ENCODE measurements around the gene TSPAN16. TPM values are rescaled to one million over a fixed set of nuclear protein-coding genes. Genes with fewer than 3 reads are reported as not detected.

Gene TSPAN16, protein sequence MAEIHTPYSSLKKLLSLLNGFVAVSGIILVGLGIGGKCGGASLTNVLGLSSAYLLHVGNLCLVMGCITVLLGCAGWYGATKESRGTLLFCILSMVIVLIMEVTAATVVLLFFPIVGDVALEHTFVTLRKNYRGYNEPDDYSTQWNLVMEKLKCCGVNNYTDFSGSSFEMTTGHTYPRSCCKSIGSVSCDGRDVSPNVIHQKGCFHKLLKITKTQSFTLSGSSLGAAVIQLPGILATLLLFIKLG
- not detected in 2 replicates for total RNA-seq (ENCODE audit: low replicate concordance)
- long read RNA-seq, partial matches to known transcripts: 0 of 9 reads
- long read RNA-seq, other reads (novel, unspliced or antisense): 9 of 9 reads

DNA sequence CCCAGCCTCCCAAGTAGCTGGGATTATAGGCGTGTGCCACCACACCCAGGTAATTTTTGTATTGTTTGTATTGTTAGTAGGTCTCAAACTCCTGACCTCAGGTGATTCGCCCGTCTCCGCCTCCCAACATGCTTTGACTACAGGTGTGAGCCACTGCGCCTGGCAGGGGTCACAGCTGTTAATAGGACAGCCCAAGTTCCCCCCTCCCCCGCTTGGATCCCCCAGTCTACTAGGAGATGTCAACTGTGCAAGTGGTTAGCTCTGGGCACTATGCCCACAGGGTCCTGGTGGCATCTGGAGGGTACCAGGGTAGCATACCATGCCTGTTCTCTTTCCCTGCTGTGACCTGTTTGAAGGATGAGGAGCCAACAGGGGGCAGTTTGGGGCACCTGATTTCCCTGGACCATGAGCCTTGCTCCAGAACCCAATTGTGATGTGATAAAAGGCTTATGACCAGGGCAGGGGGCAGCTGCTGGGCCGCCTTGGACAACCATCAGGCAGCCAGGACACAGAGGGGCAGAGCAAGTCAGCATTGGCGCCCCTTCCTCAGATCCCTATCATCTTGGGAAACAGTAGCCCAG lies at the start of gene TSPAN16:
TSS of gene TSPAN16 (plus strand) at position 496 of the 581 bp plus-strand sequence. CDS start 138 bp downstream, outside the sequence.
- no peak within 1 kb of the TSS for H3K4me3 Mint-ChIP-seq
- no peak for DNase-seq (ENCODE audit: extremely low spot score, unreplicated experiment)
- no peaks in the 10 kb centered on the region for H3K36me3 Mint-ChIP-seq
- peaks cover 7% of the 10 kb centered on the region for H3K4me1 Mint-ChIP-seq (ENCODE audit: unreplicated experiment)
- H3K9me3 Mint-ChIP-seq: no peaks in the 10 kb centered on the region
- H3K27ac Mint-ChIP-seq: peak within 1 kb of the TSS; percentile 26
- H3K27me3 Mint-ChIP-seq: no peaks in the 10 kb centered on the region
- TF ChIP-seq, protein P1, sequence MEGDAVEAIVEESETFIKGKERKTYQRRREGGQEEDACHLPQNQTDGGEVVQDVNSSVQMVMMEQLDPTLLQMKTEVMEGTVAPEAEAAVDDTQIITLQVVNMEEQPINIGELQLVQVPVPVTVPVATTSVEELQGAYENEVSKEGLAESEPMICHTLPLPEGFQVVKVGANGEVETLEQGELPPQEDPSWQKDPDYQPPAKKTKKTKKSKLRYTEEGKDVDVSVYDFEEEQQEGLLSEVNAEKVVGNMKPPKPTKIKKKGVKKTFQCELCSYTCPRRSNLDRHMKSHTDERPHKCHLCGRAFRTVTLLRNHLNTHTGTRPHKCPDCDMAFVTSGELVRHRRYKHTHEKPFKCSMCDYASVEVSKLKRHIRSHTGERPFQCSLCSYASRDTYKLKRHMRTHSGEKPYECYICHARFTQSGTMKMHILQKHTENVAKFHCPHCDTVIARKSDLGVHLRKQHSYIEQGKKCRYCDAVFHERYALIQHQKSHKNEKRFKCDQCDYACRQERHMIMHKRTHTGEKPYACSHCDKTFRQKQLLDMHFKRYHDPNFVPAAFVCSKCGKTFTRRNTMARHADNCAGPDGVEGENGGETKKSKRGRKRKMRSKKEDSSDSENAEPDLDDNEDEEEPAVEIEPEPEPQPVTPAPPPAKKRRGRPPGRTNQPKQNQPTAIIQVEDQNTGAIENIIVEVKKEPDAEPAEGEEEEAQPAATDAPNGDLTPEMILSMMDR (conservative IDR thresholded peaks at IDR 0.05): no peak

DNA sequence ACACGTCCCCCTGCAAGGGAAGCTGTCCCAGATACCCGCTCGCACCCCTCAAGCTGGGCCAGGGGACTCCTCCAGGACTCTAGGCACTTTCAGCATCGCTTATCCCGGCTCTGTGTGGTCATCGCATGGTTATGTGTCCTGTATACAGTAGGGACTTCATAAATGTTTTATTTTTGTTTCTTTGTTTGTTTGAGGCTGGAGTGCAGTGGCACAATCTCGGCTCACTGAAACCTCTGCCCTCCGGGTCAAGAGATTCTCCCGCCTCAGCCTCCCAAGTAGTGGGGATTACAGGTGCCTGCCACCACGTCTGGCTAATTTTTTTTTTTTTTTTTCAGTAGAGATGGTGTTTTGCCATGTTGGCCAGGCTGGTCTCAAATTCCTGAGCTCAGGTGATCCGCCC lies 49.0 kb upstream of the TSPAN16 start:
- H3K9me3 Mint-ChIP-seq: no peaks in the 10 kb centered on the region
- H3K36me3 Mint-ChIP-seq: peaks cover 8% of the 10 kb centered on the region
- TF ChIP-seq, protein P1 (conservative IDR thresholded peaks at IDR 0.05): no peak
- H3K4me3 Mint-ChIP-seq: no peak overlapping the region
- no peaks in the 10 kb centered on the region for H3K27me3 Mint-ChIP-seq
- no peak overlapping the region for H3K27ac Mint-ChIP-seq
- peaks cover 11% of the 10 kb centered on the region for H3K4me1 Mint-ChIP-seq (ENCODE audit: unreplicated experiment)
- no peak for DNase-seq (ENCODE audit: extremely low spot score, unreplicated experiment)

DNA sequence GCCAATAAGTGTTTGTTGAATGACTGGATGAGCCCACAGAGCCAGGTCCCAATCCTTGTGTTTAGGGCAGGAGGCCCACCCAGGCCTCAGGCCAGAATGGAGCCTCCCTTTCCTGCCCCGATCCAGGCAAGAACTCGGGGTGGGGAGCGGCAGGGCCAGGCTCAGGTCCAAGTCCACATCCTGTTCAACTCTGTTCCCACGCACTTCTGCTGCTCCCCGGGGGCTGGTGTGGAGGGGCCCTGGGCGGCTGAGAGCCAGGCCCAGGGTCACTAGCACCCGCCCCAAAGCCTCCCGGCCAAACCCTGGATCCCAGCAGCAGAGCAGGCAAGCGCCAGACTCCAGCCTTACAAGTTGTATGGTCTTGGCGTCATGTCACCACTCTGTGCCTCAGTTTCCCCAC lies 48.6 kb upstream of the TSPAN16 start:
- peaks cover 8% of the 10 kb centered on the region for H3K36me3 Mint-ChIP-seq
- no peaks in the 10 kb centered on the region for H3K9me3 Mint-ChIP-seq
- TF ChIP-seq, protein P1 (conservative IDR thresholded peaks at IDR 0.05): no peak
- H3K27ac Mint-ChIP-seq: no peak overlapping the region
- H3K4me1 Mint-ChIP-seq (ENCODE audit: unreplicated experiment): peaks cover 10% of the 10 kb centered on the region
- no peak overlapping the region for H3K4me3 Mint-ChIP-seq
- H3K27me3 Mint-ChIP-seq: no peaks in the 10 kb centered on the region
- no peak for DNase-seq (ENCODE audit: extremely low spot score, unreplicated experiment)

DNA sequence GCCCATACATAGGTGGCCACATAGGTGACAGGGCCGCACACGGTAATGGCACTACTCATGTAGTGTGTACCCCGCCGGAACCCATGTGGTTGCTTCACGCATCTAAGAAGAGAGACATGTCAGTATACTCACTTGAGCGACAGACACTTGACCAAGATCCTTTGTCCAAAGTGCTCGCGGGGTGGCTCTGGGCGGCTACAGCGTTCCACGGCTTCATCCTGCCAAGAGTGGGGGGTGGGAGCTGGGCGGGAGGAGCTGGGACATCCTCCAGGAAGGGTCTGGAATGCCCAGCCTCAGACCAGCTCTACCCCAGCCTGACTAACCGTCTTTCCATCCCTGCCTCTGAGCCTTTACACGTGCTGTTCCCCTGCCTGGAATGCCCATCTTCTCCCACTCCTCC lies 48.0 kb upstream of the TSPAN16 start:
- H3K9me3 Mint-ChIP-seq: no peaks in the 10 kb centered on the region
- no peak overlapping the region for H3K27ac Mint-ChIP-seq

DNA sequence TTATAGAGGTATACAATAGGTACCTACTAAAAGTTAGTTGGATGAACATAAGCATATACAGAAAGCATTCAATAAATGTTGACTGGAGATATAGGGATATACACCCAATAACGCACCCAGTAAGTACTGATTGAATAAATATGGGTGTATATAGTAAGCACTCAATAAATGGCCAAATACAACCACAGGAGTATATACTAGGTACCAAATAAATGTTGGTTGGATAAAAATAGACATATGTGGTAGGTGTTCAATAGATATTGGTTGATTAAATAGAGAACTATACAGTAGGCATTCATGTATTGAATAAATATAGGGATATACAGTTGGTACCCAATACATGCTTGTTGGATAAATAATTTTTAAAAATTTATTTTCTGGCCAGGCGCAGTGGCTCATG lies 47.1 kb upstream of the TSPAN16 start:
- H3K9me3 Mint-ChIP-seq: no peaks in the 10 kb centered on the region
- H3K4me3 Mint-ChIP-seq: no peak overlapping the region
- DNase-seq (ENCODE audit: extremely low spot score, unreplicated experiment): no peak
- peaks cover under 1% of the 10 kb centered on the region for H3K4me1 Mint-ChIP-seq (ENCODE audit: unreplicated experiment)
- H3K27me3 Mint-ChIP-seq: no peaks in the 10 kb centered on the region
- H3K27ac Mint-ChIP-seq: no peak overlapping the region
- H3K36me3 Mint-ChIP-seq: peaks cover 8% of the 10 kb centered on the region
- TF ChIP-seq, protein P1 (conservative IDR thresholded peaks at IDR 0.05): no peak

More for the DNA sequence above, 48.0 kb upstream of the TSPAN16 start:
- Mint-ChIP-seq H3K36me3 (peaks cover 8% of the 10 kb centered on the region), H3K4me3 (no peak overlapping the region), H3K4me1 (ENCODE audit: unreplicated experiment) (peaks cover 6% of the 10 kb centered on the region), H3K27me3 (no peaks in the 10 kb centered on the region)
- TF ChIP-seq, protein P1 (conservative IDR thresholded peaks at IDR 0.05): no peak
- DNase-seq (ENCODE audit: extremely low spot score, unreplicated experiment): no peak
